HCT116 (cell line): ENCODE results near the gene EME1. TPM values are rescaled to one million over a fixed set of nuclear protein-coding genes. Genes with fewer than 3 reads are reported as not detected.

Source experiments
- ATAC-seq: fragments of 200-7000 bp; cut with Tn5 transposase; 2 replicates; pipeline ENCODE4 v1.9.1; 2020; ENCODE audit warnings: mild to moderate bottlenecking, moderate library complexity
- BruUV-seq: library from RNA; stranded (reverse); fragments of 400-500 nt; replicated peaks from 2 replicates; lab custom pipeline; 2021; lab: Mats Ljungman, UMichigan
- CTCF ChIA-PET: fragments of 300-600 bp; sonication (Branson Sonifier 250); formaldehyde crosslinking; loops from one replicate; lab custom pipeline; 2021; ENCODE audit warnings: antibody characterized with exemption; lab: Charles Lee
- POLR2A ChIA-PET: fragments of 300-600, 350-600 bp; sonication (Branson Sonifier 250); formaldehyde crosslinking; loops from one replicate; lab custom pipeline; 2021; ENCODE audit warnings: antibody characterized with exemption; lab: Charles Lee
- RAD21 ChIA-PET, 2 experiments: fragments of 300-600 bp; sonication (Branson Sonifier 250); formaldehyde crosslinking; loops; one replicate each; lab custom pipeline; 2023; ENCODE audit warnings: low total read pairs in 2 of 2; ENCODE audit not compliant: uncharacterized antibody in 2 of 2, unreplicated experiment in 2 of 2, low non-redundant PET in 1 of 2; lab: Charles Lee
- DNase-seq: peaks from one replicate; pipeline ENCODE4 v3.0.0-alpha.2; 2010; ENCODE audit warnings: low read depth, low spot score
- H2AFZ ChIP-seq: fragments of 200-600 bp; shearing (Covaris generic), sonication (generic); 2 replicates; pipeline ENCODE4 v1.6.1; 2017; ENCODE audit warnings: low read depth, mixed run types, mixed read lengths, antibody characterized with exemption, low read length; ENCODE audit not compliant: poor library complexity, severe bottlenecking
- H3K27ac ChIP-seq: 2 replicates; pipeline ENCODE4 v1.5.1; 2012; ENCODE audit warnings: low read depth, low read length
- H3K27me3 ChIP-seq: fragments of 200-600 bp; sonication (generic); 2 replicates; pipeline ENCODE4 v1.6.1; 2016; ENCODE audit warnings: mixed run types, low read length, mixed read lengths; ENCODE audit not compliant: insufficient read depth
- H3K36me3 ChIP-seq, 2 experiments: fragments of 200-500 bp in 1 of 2; fragments of 200-600 bp in 1 of 2; sonication (Bioruptor generic) in 1 of 2; sonication (generic) in 1 of 2; 2 replicates each; pipeline versions ENCODE4 v1.5.1 to v1.6.1; 2014 to 2016; ENCODE audit warnings: low read length in 2 of 2, inconsistent platforms in 1 of 2, mixed read lengths in 1 of 2, mixed run types in 1 of 2; ENCODE audit not compliant: insufficient read depth in 2 of 2, control insufficient read depth in 1 of 2
- H3K4me1 ChIP-seq, 2 experiments: fragments of 200-600 bp in 1 of 2; sonication (generic) in 1 of 2; 2 replicates each; pipeline versions ENCODE4 v1.5.1 to v1.6.1; 2012 to 2017; ENCODE audit warnings: low read length in 2 of 2, inconsistent platforms in 1 of 2, mild to moderate bottlenecking in 1 of 2, mixed read lengths in 1 of 2, mixed run types in 1 of 2, moderate library complexity in 1 of 2; ENCODE audit not compliant: insufficient read depth in 2 of 2, control insufficient read depth in 1 of 2
- H3K4me2 ChIP-seq: fragments of 200-600 bp; sonication (generic); 2 replicates; pipeline ENCODE4 v1.6.1; 2017; ENCODE audit warnings: mixed run types, low read length, mixed read lengths
- H3K4me3 ChIP-seq, 2 experiments: fragments of 200-600 bp in 1 of 2; sonication (generic) in 1 of 2; replicated peaks in 1 of 2; 2 replicates each; pipeline ENCODE4 v1.5.1; 2011 to 2016; ENCODE audit warnings: low read length in 2 of 2, control low read depth in 1 of 2, low read depth in 1 of 2, mild to moderate bottlenecking in 1 of 2, mixed read lengths in 1 of 2, mixed run types in 1 of 2
- H3K79me2 ChIP-seq: fragments of 200-600 bp; sonication (generic); 2 replicates; pipeline ENCODE4 v1.6.1; 2017; ENCODE audit warnings: mild to moderate bottlenecking, mixed run types, low read length, moderate library complexity, mixed read lengths; ENCODE audit not compliant: insufficient read depth
- H3K9ac ChIP-seq: fragments of 200-600 bp; sonication (generic); 2 replicates; pipeline ENCODE4 v1.6.1; 2016; ENCODE audit warnings: low read length, mixed read lengths
- H3K9me2 ChIP-seq: fragments of 200-600 bp; sonication (generic), shearing (Covaris generic); 2 replicates; pipeline ENCODE4 v1.6.1; 2017; ENCODE audit warnings: mixed run types, mild to moderate bottlenecking, moderate library complexity; ENCODE audit not compliant: insufficient read depth
- H3K9me3 ChIP-seq, 2 experiments: fragments of 200-500 bp in 1 of 2; fragments of 200-600 bp in 1 of 2; sonication (Bioruptor generic) in 1 of 2; sonication (generic) in 1 of 2; 2 replicates each; pipeline ENCODE4 v1.6.1; 2014 to 2017; ENCODE audit warnings: low read length in 2 of 2, mixed read lengths in 2 of 2, inconsistent platforms in 1 of 2, low read depth in 1 of 2, mild to moderate bottlenecking in 1 of 2, mixed run types in 1 of 2, moderate library complexity in 1 of 2; ENCODE audit not compliant: control insufficient read depth in 1 of 2, insufficient read depth in 1 of 2
- H4K20me1 ChIP-seq: fragments of 200-600 bp; sonication (generic), shearing (Covaris generic); 2 replicates; pipeline ENCODE4 v1.6.1; 2017; ENCODE audit warnings: mixed run types, mild to moderate bottlenecking, moderate library complexity; ENCODE audit not compliant: insufficient read depth
- CTCF ChIP-seq, 3 experiments: fragments of 200-600 bp in 1 of 3; sonication (generic) in 1 of 3; IDR thresholded peaks in 2 of 3; conservative IDR thresholded peaks in 1 of 3; 2 replicates each; pipeline ENCODE4 v1.5.1; 2012 to 2017; ENCODE audit warnings: low read depth in 2 of 3, low read length in 2 of 3, antibody characterized with exemption in 1 of 3, borderline replicate concordance in 1 of 3, control low read depth in 1 of 3, mild to moderate bottlenecking in 1 of 3, mixed read lengths in 1 of 3, mixed run types in 1 of 3, moderate library complexity in 1 of 3; ENCODE audit not compliant: insufficient read depth in 1 of 3
- EZH2 ChIP-seq: fragments of 200-600 bp; sonication (generic); IDR thresholded peaks from 2 replicates; pipeline ENCODE4 v1.6.1; 2017; ENCODE audit warnings: antibody characterized with exemption, mixed run types
- EZH2phosphoT487 ChIP-seq: fragments of 200-600 bp; IDR thresholded peaks from 2 replicates; pipeline ENCODE4 v1.6.1; 2018; ENCODE audit warnings: antibody characterized with exemption, borderline replicate concordance
- JUND ChIP-seq: IDR thresholded peaks from 2 replicates; pipeline ENCODE4 v1.6.1; 2012
- RAD21 ChIP-seq: IDR thresholded peaks from 2 replicates; pipeline ENCODE4 v1.6.1; 2012; ENCODE audit warnings: low read depth, mild to moderate bottlenecking
- SP1 ChIP-seq: IDR thresholded peaks from 2 replicates; pipeline ENCODE4 v1.6.1; 2012; ENCODE audit warnings: low read depth
- SRF ChIP-seq: IDR thresholded peaks from 2 replicates; pipeline ENCODE4 v1.6.1; 2012; ENCODE audit warnings: low read depth
- ZFX ChIP-seq: fragments of 450-650 bp; IDR thresholded peaks from 2 replicates; pipeline ENCODE4 v1.6.1; 2017
- ZNF274 ChIP-seq: fragments of 200-500 bp; sonication (Bioruptor generic); IDR thresholded peaks from 2 replicates; pipeline ENCODE4 v1.6.1; 2014; ENCODE audit warnings: mild to moderate bottlenecking, low read depth, low read length, inconsistent platforms
- intact Hi-C: fragments of 100-400 bp; cut with micrococcal nuclease; formaldehyde crosslinking; loops from 2 replicates; pipeline ENCODE4 v1.10.0; 2022
- total RNA-seq: library from RNA; stranded (reverse); gene quantifications from one replicate; pipeline ENCODE4 v1.2.1, GENCODE V29; 2021; ENCODE audit not compliant: unreplicated experiment
- TF ChIP-seq, protein P1 (sequence below): IDR thresholded peaks from 2 replicates; pipeline ENCODE4 v1.6.1; 2012
- TF ChIP-seq, protein P2 (sequence below): IDR thresholded peaks from 2 replicates; pipeline ENCODE4 v1.6.1; 2011; ENCODE audit warnings: mild to moderate bottlenecking, low read length, moderate library complexity; ENCODE audit not compliant: insufficient replicate concordance; ENCODE audit errors: extremely low read depth

Gene EME1
- total RNA-seq, 1 experiment from 2014 or later = 31.8 TPM

DNA sequence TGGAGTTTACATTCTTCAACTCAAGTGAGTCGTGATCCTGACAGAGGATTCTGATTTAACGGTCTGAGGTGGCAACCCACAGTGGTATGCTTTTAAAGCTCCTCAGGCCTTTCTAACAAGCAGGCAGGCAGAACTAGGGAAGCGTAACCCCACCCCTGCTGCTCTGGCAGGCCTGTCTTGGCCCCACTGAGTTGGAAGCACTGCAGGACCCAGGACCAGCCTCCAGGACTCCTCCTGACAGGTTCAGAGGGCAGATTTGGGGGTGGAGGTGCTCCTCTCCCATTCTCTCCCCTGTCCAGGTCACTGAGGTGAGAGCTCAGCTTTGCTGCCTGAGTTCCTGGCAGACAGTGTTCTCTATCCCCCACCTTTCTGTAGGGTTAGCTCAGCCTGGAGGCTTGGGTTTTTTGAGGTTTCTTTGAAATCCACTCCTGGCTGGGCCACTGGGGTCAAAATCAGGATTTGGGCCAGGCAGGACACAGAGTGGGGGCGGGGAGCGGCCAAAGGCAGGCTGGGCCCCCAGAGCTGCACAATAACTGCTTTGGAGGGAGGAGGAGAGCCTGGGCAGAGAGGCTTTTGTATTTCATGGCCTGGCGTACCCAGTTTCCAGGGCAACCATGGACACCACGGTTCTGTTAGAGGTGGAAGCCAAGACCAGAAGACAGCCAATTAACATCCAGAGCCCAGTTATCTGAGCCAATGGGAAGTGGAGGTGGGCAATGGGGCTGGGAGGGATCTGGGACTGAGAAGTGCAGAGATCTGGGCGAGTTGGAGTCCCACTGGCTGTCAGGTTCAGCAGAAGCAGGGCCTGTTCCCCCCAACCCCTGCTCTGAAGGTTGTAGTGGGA lies 9.6 kb upstream of the EME1 start:
- H2AFZ ChIP-seq = no peak overlapping the region
- ChIA-PET RAD21 (no interaction called here), CTCF (interaction anchor here (1.2 to 3.6 kb wide), 4 partner anchors 10 to 116 kb away, joined by 3 to 33 read pairs (median 6); partner anchors contain the start of genes EME1, LRRC59, MRPL27 and RSAD1)
- no peaks in the 10 kb centered on the region for H4K20me1 ChIP-seq
- H3K4me1 ChIP-seq = peaks cover 3 to 8% of the 10 kb centered on the region in 2 experiments; a peak in 2 of 4 replicates
- peaks cover 2% of the 10 kb centered on the region; the same call in 1 of the 2 replicates for H3K79me2 ChIP-seq
- H3K27ac ChIP-seq = no peak overlapping the region
- peaks cover 33 to 39% of the 10 kb centered on the region in 2 experiments; a peak in 3 of 4 replicates for H3K36me3 ChIP-seq
- H3K4me3 ChIP-seq = no peak overlapping the region
- no TSS peak for BruUV-seq
- TF ChIP-seq EZH2phosphoT487 = no peak
- TF ChIP-seq RAD21 = no peak
- TF ChIP-seq, protein P1, sequence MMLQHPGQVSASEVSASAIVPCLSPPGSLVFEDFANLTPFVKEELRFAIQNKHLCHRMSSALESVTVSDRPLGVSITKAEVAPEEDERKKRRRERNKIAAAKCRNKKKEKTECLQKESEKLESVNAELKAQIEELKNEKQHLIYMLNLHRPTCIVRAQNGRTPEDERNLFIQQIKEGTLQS = no peak
- TF ChIP-seq ZNF274 = no peak
- no peak for TF ChIP-seq JUND
- TF ChIP-seq EZH2 = no peak
- TF ChIP-seq SP1 = no peak
- TF ChIP-seq, protein P2, sequence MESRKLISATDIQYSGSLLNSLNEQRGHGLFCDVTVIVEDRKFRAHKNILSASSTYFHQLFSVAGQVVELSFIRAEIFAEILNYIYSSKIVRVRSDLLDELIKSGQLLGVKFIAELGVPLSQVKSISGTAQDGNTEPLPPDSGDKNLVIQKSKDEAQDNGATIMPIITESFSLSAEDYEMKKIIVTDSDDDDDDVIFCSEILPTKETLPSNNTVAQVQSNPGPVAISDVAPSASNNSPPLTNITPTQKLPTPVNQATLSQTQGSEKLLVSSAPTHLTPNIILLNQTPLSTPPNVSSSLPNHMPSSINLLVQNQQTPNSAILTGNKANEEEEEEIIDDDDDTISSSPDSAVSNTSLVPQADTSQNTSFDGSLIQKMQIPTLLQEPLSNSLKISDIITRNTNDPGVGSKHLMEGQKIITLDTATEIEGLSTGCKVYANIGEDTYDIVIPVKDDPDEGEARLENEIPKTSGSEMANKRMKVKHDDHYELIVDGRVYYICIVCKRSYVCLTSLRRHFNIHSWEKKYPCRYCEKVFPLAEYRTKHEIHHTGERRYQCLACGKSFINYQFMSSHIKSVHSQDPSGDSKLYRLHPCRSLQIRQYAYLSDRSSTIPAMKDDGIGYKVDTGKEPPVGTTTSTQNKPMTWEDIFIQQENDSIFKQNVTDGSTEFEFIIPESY = no peak
- no peak for TF ChIP-seq SRF
- no peak for TF ChIP-seq CTCF (IDR thresholded peaks at IDR 0.05 in 2 of 3, conservative IDR thresholded peaks at IDR 0.05 in 1 of 3; ENCODE audit: borderline replicate concordance in 1 of 3, insufficient read depth in 1 of 3, low read depth in 2 of 3, low read length in 2 of 3)
- TF ChIP-seq ZFX = no peak
- TF ChIP-seq, all 23 proteins: peak for 0
- intact Hi-C loops = no loop called here
- no peak overlapping the region for H3K9ac ChIP-seq
- POLR2A ChIA-PET = interaction anchor here (1.2 to 2.7 kb wide), 3 partner anchors 16 to 116 kb away, joined by 4 to 12 read pairs (median 9); partner anchors contain the start of genes LRRC59 and RSAD1
- H3K9me2 ChIP-seq = no peaks in the 10 kb centered on the region
- no peaks in the 10 kb centered on the region for H3K9me3 ChIP-seq
- no peak overlapping the region for H3K4me2 ChIP-seq
- ATAC-seq (peak; percentile 31), DNase-seq (no peak)
- H3K27me3 ChIP-seq = no peaks in the 10 kb centered on the region
